HAP-1 (cell line): ENCODE results near the gene TNS3.

Source experiments
- DNase-seq, 2 experiments: peaks; one replicate each; pipeline ENCODE4 v3.0.0-alpha.2; 2016 to 2020; ENCODE audit warnings: low spot score in 2 of 2
- H3K27me3 ChIP-seq: fragments of 250-450 bp; sonication (Bioruptor Pico); 2 replicates; pipeline ENCODE4 v1.5.1; 2020; ENCODE audit warnings: low read depth, mild to moderate bottlenecking, moderate library complexity
- H3K36me3 ChIP-seq: fragments of 250-450 bp; sonication (Bioruptor Pico); replicated peaks from 2 replicates; pipeline ENCODE4 v1.5.1; 2020; ENCODE audit warnings: mild to moderate bottlenecking
- H3K4me1 ChIP-seq: fragments of 250-450 bp; sonication (Bioruptor Pico); 2 replicates; pipeline ENCODE4 v1.5.1; 2020; ENCODE audit warnings: mild to moderate bottlenecking
- H3K4me3 ChIP-seq: fragments of 250-450 bp; sonication (Bioruptor Pico); 2 replicates; pipeline ENCODE4 v1.5.1; 2020; ENCODE audit warnings: mild to moderate bottlenecking, moderate library complexity
- H3K9me3 ChIP-seq: fragments of 250-450 bp; sonication (Bioruptor Pico); 2 replicates; pipeline ENCODE4 v1.5.1; 2020; ENCODE audit warnings: mild to moderate bottlenecking, moderate library complexity
- in situ Hi-C: fragments of 300-500 bp; cut with MboI; formaldehyde crosslinking; loops from 3 replicates; pipeline ENCODE4 v1.14.3; 2020; ENCODE audit warnings: low sequenced_read_pairs, inconsistent platforms, mixed read lengths

The TNS3 gene

DNA sequence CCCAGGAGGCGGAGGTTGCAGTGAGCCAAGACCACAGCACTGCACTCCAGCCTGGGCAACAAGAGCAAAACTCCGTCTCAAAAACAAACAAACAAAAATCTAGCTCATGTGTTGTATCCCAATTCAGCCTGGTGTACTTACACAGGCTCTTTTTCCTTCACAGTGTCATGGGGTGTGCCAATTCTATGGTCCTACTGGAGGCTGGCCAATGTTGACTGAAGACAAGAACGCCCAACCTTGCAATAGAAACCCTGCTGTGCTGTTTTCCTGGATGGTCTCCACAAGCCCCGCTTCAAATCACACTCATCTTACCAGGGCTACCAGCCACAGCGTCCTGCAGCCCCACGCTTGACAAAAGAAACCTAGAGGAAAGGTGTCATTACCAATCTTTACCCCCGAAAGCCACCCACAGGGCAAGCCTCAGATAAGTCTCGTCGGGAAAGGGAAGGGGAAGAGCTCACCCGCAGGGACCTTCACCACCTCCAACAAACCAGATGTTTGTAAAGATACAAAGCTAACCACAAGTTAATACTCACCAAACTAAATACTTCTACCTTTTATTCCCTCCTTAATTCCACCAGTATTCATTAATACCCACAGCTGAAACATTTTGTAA is 64.8 kb downstream of the TNS3 start:
- in situ Hi-C loops = no loop called here
- Histone ChIP-seq H3K4me1 (peaks cover 19% of the 10 kb centered on the region), H3K36me3 (peaks cover 24% of the 10 kb centered on the region), H3K4me3 (no peak overlapping the region), H3K9me3 (no peaks in the 10 kb centered on the region), H3K27me3 (no peaks in the 10 kb centered on the region)
- DNase-seq = no peak

DNA sequence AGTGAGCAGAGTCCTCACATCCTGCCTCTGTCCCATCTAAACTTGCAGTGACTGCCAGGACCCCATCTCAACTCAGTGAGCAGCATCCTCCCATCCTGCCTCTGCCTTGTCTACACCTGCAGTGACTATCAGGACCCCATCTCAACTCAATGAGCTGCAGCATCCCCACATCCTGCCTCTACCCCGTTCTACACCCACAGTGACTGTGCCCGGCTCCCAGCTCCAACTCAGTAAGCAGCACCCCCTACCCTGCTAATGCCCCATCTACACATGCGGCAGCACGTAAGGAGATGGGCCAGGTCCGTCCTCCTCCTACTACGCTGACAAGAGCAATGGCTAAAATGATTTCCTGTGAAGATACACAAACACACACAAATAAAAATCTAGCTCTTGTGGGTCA is 65.5 kb downstream of the TNS3 start:
- H3K9me3 ChIP-seq = no peaks in the 10 kb centered on the region
- H3K36me3 ChIP-seq = peaks cover 26% of the 10 kb centered on the region
- no peaks in the 10 kb centered on the region for H3K27me3 ChIP-seq
- in situ Hi-C loops = no loop called here
- no peak for DNase-seq
- peaks cover 19% of the 10 kb centered on the region for H3K4me1 ChIP-seq
- H3K4me3 ChIP-seq = no peak overlapping the region

DNA sequence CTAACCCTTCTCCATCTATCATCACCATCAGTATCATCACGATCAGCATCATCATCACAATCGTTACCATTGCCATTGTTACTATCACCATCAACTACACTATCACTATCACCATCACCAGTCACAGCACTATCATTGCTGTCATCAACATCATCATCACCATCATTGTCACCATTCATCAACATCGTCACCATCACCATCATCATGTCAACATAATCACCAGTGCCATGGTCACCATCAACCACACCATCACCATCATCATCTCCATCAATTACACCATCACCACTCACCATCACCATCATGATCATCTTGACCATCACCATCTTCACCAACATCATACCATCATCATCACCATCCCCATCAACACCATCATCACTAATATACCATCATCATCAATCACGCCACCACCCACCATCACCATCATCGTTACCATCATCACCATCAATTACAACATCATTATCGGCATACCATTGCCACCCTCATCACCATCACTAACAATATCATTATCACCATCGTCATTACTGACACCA is 66.5 kb downstream of the TNS3 start:
- Histone ChIP-seq H3K4me1 (peaks cover 19% of the 10 kb centered on the region), H3K27me3 (no peaks in the 10 kb centered on the region), H3K36me3 (peaks cover 26% of the 10 kb centered on the region), H3K4me3 (no peak overlapping the region), H3K9me3 (no peaks in the 10 kb centered on the region)
- DNase-seq = no peak
- in situ Hi-C loops = no loop called here

DNA sequence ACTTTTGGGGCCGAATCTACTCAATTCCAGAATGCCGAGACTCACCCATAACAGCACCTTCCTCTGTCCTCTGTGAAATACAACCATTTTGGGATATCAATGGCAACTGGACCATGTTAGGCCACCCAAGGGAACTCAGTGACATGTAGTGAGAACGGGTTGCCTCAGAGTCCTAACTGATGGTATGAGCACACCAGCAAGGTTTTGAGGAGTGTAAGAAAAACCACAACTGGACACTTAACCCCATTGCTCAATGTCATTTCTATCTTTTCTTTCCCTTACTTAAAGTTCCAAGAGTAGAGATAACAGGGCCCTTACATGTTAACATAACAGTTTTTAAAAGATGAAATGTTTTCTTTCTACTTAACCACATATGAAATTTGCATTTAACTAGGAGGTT is 67.1 kb downstream of the TNS3 start:
- no peak for DNase-seq
- Histone ChIP-seq H3K4me3 (no peak overlapping the region), H3K27me3 (no peaks in the 10 kb centered on the region), H3K4me1 (peaks cover 19% of the 10 kb centered on the region), H3K9me3 (no peaks in the 10 kb centered on the region), H3K36me3 (peaks cover 26% of the 10 kb centered on the region)
- in situ Hi-C loops = no loop called here

DNA sequence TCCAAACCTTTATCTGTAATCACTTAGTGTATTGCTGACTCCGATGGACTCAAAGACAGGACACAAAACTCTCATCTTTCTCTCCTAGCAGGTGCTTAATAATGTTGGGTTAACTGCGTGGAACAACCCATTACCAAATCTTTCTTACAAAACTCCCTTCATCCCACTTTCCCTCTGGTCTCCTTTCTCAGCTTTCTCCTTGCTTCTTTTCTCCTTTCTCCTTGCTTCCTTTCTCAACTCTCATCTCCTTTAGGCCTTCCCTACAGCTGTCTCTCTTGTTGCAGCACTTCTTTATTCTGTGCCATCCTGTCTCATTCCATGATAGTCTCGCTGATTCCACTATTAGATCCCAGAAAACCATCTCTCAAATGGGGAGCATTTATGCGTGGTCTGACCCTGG is 67.5 kb downstream of the TNS3 start:
- Histone ChIP-seq H3K27me3 (no peaks in the 10 kb centered on the region), H3K4me3 (no peak overlapping the region), H3K36me3 (peaks cover 26% of the 10 kb centered on the region), H3K9me3 (no peaks in the 10 kb centered on the region), H3K4me1 (peaks cover 19% of the 10 kb centered on the region)
- DNase-seq = no peak
- in situ Hi-C loops = no loop called here

DNA sequence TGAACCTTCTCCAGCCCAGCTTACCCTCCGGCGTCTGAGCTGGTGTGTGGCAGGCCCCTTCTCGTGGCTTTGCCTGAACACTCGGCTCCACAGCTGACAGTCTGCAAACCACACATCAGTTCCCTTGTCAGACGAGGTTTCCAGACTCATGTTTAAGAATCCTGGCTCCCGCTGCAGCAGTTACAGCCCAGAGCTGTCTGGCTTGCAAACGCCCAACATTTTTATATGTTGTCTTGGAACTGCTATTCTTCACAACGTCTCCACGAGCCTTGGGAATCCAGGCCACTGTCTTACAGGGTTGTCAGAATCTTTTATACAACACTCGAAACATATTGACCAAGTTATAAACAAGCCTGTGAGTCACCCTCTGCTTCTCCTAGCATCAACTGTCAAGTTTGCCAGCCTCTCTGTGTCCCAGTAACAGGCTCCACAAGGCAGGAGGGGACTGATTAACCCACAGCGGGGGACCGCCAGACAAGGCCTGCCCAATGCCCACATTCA is 68.1 kb downstream of the TNS3 start:
- Histone ChIP-seq H3K4me3 (no peak overlapping the region), H3K36me3 (peaks cover 24% of the 10 kb centered on the region), H3K9me3 (no peaks in the 10 kb centered on the region), H3K27me3 (no peaks in the 10 kb centered on the region), H3K4me1 (peaks cover 19% of the 10 kb centered on the region)
- in situ Hi-C loops = no loop called here
- peak in 1 of 2 experiments; percentile 66 for DNase-seq

DNA sequence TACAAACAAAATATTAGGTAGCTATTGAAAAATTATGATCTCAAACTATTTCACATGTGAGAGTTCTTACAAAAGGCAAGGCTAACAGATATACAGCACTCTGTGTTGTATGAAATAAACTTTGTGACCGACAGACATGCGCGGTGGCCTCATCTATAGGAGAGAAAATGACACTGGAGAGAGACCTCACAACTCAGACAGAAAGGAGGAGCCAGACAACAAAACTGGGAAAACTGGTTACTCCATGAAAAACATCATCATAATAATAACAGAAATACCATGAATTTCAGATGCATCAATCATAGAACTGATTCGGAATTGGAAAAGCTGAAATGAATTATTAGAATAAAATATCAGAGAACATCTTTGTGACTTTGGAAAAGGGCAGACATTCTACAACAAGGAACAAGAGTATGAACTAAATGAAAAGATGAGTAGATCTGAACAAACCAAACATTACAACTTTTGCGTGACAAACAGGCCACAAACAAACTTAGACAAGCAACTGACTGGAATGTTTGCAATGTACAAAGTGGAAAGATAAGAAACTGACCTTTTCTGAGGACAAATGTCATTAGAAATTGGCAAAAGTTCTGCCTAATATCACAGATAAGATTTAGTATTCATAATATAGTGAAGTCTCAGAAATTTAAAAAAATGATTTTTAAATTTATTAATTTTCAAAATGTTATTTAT is 69.3 kb downstream of the TNS3 start:
- in situ Hi-C loops = no loop called here
- Histone ChIP-seq H3K36me3 (peaks cover 20% of the 10 kb centered on the region), H3K9me3 (no peaks in the 10 kb centered on the region), H3K27me3 (no peaks in the 10 kb centered on the region), H3K4me3 (no peak overlapping the region), H3K4me1 (peaks cover 19% of the 10 kb centered on the region)
- DNase-seq = no peak

DNA sequence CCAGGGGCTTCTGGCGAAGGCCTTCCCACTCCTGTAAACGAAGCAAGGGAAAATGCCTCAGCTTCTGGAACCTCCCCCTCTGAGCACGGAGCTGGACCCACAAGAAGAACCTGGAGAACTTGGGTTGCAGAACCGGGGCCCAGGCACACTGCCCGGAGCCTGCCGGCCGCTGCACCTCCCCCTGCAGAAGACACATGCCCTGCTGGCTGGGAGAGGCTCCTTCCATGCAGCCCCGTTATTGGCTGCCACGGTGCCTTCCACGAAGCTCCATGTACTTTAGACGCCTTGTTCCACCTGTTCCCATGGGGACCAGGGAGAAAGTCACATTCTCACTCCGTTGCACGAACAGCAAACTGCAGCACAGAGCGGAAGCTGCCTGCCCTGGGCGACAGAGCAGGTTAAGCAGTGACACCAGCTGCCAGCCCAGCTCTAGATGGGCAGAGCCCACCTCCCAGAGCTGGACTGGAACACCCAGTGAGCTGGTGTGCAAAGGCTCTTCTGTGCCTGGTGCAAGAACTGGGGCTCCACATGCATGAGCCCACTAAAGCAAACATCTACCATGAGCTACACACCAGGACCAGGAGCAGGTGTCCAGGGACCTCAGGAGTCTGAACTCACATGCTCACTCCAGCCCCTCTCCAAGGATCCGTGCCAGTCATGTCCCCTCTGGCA is 70.1 kb downstream of the TNS3 start:
- in situ Hi-C loops = no loop called here
- DNase-seq = no peak
- Histone ChIP-seq H3K27me3 (no peaks in the 10 kb centered on the region), H3K9me3 (no peaks in the 10 kb centered on the region), H3K4me3 (no peak overlapping the region), H3K4me1 (peaks cover 19% of the 10 kb centered on the region), H3K36me3 (peaks cover 13% of the 10 kb centered on the region)

- in situ Hi-C loops = no loop called here
- Histone ChIP-seq H3K4me1 (peaks cover 19% of the 10 kb centered on the region), H3K4me3 (no peak overlapping the region), H3K36me3 (peaks cover 9% of the 10 kb centered on the region), H3K9me3 (no peaks in the 10 kb centered on the region), H3K27me3 (no peaks in the 10 kb centered on the region)
- DNase-seq = no peak
Observed at GRCh38 chr7:47510786-47511185, 71.1 kb downstream of the TNS3 start.

- Histone ChIP-seq H3K4me1 (peaks cover 19% of the 10 kb centered on the region), H3K27me3 (no peaks in the 10 kb centered on the region), H3K9me3 (no peaks in the 10 kb centered on the region), H3K4me3 (no peak overlapping the region), H3K36me3 (peaks cover 14% of the 10 kb centered on the region)
- in situ Hi-C loops = no loop called here
- no peak for DNase-seq
Observed at GRCh38 chr7:47510192-47510591, 71.7 kb downstream of the TNS3 start.

- no peaks in the 10 kb centered on the region for H3K9me3 ChIP-seq
- in situ Hi-C loops = no loop called here
- peaks cover 12% of the 10 kb centered on the region for H3K36me3 ChIP-seq
- H3K4me1 ChIP-seq = peaks cover 19% of the 10 kb centered on the region
- no peak overlapping the region for H3K4me3 ChIP-seq
- H3K27me3 ChIP-seq = no peaks in the 10 kb centered on the region
- no peak for DNase-seq
Observed at GRCh38 chr7:47509571-47509970, 72.3 kb downstream of the TNS3 start.

GRCh38 chr7:47508389-47509380 is 73.2 kb downstream of the TNS3 start:
- Histone ChIP-seq H3K4me1 (peaks cover 11% of the 10 kb centered on the region), H3K27me3 (no peaks in the 10 kb centered on the region), H3K36me3 (peaks cover 17% of the 10 kb centered on the region), H3K9me3 (no peaks in the 10 kb centered on the region), H3K4me3 (no peak overlapping the region)
- no peak for DNase-seq
- in situ Hi-C loops = no loop called here

DNA sequence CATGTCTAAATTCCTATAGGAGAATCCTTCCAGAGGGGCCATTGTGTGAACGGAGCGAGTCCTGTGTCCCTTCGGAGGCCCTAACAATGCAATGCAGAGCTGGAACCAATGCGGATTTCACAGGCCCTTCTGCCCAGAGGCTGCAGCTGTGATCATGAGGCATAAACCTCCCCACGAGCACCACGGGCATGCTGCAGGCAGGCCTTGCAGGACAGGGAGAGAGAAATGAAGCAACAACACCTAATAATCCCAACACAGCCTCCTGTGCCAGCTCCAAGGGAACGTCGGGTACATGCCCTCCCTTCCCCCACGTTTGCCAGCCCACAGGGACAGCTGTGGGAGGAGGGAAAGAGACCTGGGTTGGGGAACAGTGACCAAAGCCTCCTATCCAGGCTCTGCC is 74.4 kb downstream of the TNS3 start:
- H3K36me3 ChIP-seq = peaks cover 17% of the 10 kb centered on the region
- H3K4me1 ChIP-seq = 0 out of 2 replicates have a peak, but pooled peaks cover 2% of the 10 kb centered on the region

More for the DNA sequence above, 74.4 kb downstream of the TNS3 start:
- Histone ChIP-seq H3K9me3 (no peaks in the 10 kb centered on the region), H3K4me3 (no peak overlapping the region), H3K27me3 (no peaks in the 10 kb centered on the region)
- no peak for DNase-seq
- in situ Hi-C loops = no loop called here
